ENCODE results near the gene COL18A1.

- TF ChIP-seq, protein P1, sequence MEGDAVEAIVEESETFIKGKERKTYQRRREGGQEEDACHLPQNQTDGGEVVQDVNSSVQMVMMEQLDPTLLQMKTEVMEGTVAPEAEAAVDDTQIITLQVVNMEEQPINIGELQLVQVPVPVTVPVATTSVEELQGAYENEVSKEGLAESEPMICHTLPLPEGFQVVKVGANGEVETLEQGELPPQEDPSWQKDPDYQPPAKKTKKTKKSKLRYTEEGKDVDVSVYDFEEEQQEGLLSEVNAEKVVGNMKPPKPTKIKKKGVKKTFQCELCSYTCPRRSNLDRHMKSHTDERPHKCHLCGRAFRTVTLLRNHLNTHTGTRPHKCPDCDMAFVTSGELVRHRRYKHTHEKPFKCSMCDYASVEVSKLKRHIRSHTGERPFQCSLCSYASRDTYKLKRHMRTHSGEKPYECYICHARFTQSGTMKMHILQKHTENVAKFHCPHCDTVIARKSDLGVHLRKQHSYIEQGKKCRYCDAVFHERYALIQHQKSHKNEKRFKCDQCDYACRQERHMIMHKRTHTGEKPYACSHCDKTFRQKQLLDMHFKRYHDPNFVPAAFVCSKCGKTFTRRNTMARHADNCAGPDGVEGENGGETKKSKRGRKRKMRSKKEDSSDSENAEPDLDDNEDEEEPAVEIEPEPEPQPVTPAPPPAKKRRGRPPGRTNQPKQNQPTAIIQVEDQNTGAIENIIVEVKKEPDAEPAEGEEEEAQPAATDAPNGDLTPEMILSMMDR (conservative IDR thresholded peaks at IDR 0.05; ENCODE audit: low read length), result no peak
- TF ChIP-seq EZH2phosphoT487 (IDR thresholded peaks at IDR 0.05; ENCODE audit: borderline replicate concordance), result no peak
These were observed 95.1 kb downstream of the COL18A1 start for GRCh38 chr21:45499970-45500577.

Data from Loucy (cell line).